Spinal cord (tissue), 10 donors: Measurements from ENCODE around the gene TBX1. TPM values are rescaled to one million over a fixed set of nuclear protein-coding genes. Genes with fewer than 3 reads are reported as not detected.

ENCODE experiments used
- DNase-seq, 6 donors: peaks; one replicate each; pipeline versions ENCODE4 v3.0.0 to v3.0.0-alpha.2; 2013 to 2015; ENCODE audit warnings: low spot score in 6 of 6, low read depth in 4 of 6
- H3K27ac ChIP-seq: one replicate; pipeline ENCODE4 v1.5.1; 2013; ENCODE audit warnings: low read depth, low read length, control low read depth
- H3K27me3 ChIP-seq: one replicate; pipeline ENCODE4 v1.6.1; 2013; ENCODE audit warnings: low read length; ENCODE audit not compliant: control insufficient read depth, insufficient read depth
- H3K36me3 ChIP-seq: one replicate; pipeline ENCODE4 v1.6.1; 2013; ENCODE audit warnings: low read length; ENCODE audit not compliant: control insufficient read depth, insufficient read depth
- H3K4me1 ChIP-seq: one replicate; pipeline ENCODE4 v1.6.1; 2013; ENCODE audit warnings: low read length; ENCODE audit not compliant: control insufficient read depth, insufficient read depth
- H3K4me3 ChIP-seq: one replicate; pipeline ENCODE4 v1.5.1; 2013; ENCODE audit warnings: low read depth, low read length, control low read depth
- H3K9me3 ChIP-seq: one replicate; pipeline ENCODE4 v1.6.1; 2013; ENCODE audit warnings: low read length; ENCODE audit not compliant: control insufficient read depth, insufficient read depth
- WGBS: methylation state at CpG from one replicate; pipeline ENCODE4 v1.1.5; 2013; ENCODE audit warnings: missing lambda C conversion rate; ENCODE audit not compliant: insufficient coverage; 5-methylcytosine and 5-hydroxymethylcytosine counted together
- long read RNA-seq, 4 donors: transcript quantifications; one replicate each; lab custom pipeline, GENCODE V29; 2026
- polyA plus RNA-seq, 2 donors: library from polyadenylated mRNA; unstranded; fragments of 120-200 nt; gene quantifications; one replicate each; pipeline ENCODE4 v1.2.1, GENCODE V29; 2013; ENCODE audit not compliant: insufficient read length in 2 of 2
- total RNA-seq, 2 donors: library from RNA; depleted of rRNA in 1 of 2; stranded (reverse); fragments of 120-200 nt in 1 of 2; fragments of >200 nt in 1 of 2; gene quantifications; one replicate each; pipeline versions ENCODE4 v1.2.3 to v1.2.4, GENCODE V29; 2013 to 2014
- donor health status: healthy.

TBX1 gene
- total RNA-seq (1 to 10 TPM in 1 of 2 donors, not detected in 1; 1.3 TPM), polyA plus RNA-seq (under 1 TPM; 0.35 to 0.63 TPM)
- long read RNA-seq, donor 1: 0 reads
- long read RNA-seq, donor 2: 0 reads
- long read RNA-seq, donor 3: 0 reads
- long read RNA-seq, donor 4, partial matches to known transcripts: 7 of 7 reads
- long read RNA-seq, donor 4, other reads (novel, unspliced or antisense): 0 of 7 reads

DNA sequence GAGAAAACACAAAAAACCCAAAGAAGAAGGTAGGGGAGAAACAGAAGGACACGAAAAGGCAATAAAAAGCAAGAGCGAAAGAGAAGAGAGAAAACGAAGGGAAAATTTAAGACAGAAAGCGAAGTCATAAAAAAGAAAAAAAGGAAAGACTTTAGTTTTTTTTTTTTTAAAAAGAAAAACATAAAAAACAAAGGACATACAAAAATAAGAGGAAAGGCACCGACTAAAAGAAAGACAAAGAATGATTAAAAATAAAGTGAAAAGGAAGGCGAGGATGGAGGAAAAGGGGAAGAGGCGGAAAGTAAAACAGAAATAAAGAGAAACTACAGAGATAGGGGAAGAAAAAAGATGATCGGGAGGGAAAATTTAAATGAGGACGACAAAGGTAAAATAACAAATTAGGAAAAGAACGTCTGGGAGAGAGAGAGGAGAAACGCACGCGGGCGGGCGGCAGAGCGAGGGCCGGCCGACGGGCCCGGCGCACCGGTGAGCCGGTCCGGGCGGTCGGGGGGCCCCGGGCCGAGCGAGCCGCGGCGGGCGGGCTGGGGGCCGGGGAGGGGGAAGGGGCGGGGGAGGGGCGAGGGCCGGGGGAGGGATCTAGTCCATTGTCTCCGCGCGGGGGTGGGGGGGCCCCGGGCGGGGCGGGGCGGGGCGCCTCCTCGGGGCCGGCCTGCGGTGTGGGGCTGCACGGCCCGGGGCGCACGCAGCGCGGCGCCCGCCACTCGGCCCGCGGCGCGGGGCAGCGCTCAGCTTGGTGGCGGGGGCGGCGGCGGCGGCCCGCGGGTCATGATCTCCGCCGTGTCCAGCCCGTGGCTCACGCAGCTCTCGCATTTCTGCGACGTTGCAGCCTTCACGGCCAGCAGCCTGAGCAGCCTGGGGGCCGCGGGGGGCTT lies at the start of gene TBX1:
Gene TBX1 (plus strand): TSS at position 721 of the 893 bp plus-strand sequence. CDS start 66 bp downstream, at position 787.
- H3K36me3 ChIP-seq: no peaks in the 10 kb centered on the region
- no peak for DNase-seq
- H3K4me3 ChIP-seq: no peak within 1 kb of the TSS
- no peaks in the 10 kb centered on the region for H3K9me3 ChIP-seq
- peaks cover 88% of the 10 kb centered on the region for H3K27me3 ChIP-seq
- peaks cover 35% of the 10 kb centered on the region for H3K4me1 ChIP-seq
- no peak within 1 kb of the TSS for H3K27ac ChIP-seq
- under 1% methylated on average over 48 of the region's 79 CpGs for WGBS

DNA sequence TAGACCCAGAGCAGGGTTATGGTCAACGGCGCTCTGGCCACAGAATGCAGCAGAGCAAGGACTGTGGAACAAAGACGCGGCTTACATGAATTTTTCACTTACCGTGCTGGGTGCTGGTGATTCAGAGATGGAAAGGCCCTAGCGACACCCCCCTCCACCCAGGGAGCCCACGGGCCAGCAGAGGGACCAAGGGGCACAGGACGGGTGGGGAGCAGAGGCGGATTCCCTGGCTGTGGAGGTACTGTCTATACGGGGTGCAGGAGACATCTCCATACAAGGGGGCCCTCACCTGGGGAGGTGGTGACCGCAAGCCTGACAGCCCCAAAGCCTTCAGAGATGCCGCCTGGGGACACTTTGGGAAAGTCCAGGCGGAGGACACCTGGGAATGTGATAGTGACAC lies 47.3 kb upstream of the TBX1 start:
- no peaks in the 10 kb centered on the region for H3K27me3 ChIP-seq
- H3K36me3 ChIP-seq: peaks cover 20% of the 10 kb centered on the region
- 93% methylated on average over 4 of the region's 13 CpGs for WGBS
- H3K4me1 ChIP-seq: peaks cover 60% of the 10 kb centered on the region
- H3K4me3 ChIP-seq: no peak overlapping the region
- no peaks in the 10 kb centered on the region for H3K9me3 ChIP-seq
- DNase-seq: no peak
- no peak overlapping the region for H3K27ac ChIP-seq

DNA sequence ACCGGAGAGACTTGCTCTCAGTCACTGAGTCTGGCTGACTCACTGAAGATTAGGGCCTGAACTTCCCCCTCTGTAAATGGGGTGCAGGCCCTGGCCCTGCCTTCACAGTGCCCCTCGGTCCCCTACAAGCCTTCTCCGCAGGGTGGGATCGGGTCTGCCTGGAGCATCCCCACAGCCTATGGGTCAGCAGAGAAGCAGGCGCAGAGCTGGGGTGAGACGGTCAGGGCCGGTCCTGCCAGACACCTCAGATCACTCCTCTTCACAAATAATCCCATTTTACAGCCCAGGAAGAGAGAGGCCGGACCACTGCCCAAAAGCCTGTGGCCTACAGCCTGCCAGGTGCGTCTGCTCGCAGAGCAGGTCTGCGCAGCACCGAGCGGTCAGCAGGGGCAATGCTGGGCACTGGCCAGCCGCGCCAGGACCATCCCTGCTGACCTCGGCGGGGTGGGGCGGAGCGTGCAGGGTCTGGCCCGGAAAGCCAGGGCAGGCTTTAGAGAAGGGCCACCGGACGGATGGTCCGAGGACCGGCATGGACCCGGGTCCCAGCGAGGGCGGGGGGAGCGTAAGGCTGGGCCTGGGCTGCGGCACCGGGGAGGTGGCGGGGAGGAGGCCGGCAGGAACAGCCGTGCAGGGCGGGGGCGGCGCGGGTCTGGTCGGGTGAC lies 46.8 kb upstream of the TBX1 start:
- 20% methylated on average over 38 of the region's 38 CpGs for WGBS
- Histone ChIP-seq H3K36me3 (peaks cover 20% of the 10 kb centered on the region), H3K4me3 (peak overlapping the region; percentile 38), H3K27ac (no peak overlapping the region), H3K27me3 (no peaks in the 10 kb centered on the region), H3K9me3 (no peaks in the 10 kb centered on the region), H3K4me1 (peaks cover 64% of the 10 kb centered on the region)
- no peak for DNase-seq

DNA sequence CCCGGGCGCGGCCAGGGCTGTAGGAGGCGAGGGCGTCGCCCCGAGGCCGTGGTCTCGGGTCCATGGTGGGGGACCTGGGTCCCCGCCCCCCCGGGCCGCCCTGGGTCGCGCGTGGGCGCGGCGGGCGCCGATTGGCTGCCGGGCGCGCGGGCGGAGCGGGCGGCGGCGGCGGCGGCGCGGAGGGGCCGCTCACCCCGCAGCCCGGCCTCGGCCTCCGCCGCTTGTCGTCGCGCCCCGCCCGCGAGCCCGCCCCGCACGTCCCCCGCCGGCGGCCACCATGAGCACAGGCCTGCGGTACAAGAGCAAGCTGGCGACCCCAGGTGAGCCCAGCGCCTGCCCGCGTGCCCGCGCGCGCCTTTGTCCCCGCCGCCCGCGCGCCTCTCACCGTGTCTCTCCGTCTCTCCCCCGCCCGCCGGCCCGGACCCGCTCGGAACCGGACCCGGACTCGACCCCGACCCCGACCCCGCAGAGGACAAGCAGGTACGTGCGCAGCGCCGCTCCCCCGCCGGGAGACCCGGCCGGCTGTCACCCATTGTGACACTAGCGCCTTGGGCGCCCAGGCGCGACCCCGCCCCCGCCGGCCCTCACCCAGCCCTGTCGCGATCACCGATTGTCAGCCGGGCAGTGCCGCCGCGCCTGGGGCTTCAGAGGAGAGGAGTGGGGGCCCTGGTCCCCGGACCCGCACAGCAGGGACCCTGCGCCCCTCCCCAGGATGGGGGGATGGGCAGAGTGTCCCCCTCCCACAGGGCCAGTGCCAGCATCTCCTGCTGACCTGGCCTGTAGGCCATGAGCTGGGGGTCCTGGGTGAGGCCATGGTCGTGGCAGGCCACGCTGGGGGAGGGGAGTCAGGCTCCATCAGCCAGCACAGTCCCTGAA lies 46.0 kb upstream of the TBX1 start, which contains the start of gene SEPTIN5:
Gene SEPTIN5 (plus strand): TSS at position 192 of the 876 bp plus-strand sequence. CDS start 86 bp downstream, at position 278.
- under 1% methylated on average over 106 of the region's 106 CpGs for WGBS
- no peak within 1 kb of the TSS for H3K27ac ChIP-seq
- DNase-seq: peak in 2 of 6 donors; percentile 61 to 72

DNA sequence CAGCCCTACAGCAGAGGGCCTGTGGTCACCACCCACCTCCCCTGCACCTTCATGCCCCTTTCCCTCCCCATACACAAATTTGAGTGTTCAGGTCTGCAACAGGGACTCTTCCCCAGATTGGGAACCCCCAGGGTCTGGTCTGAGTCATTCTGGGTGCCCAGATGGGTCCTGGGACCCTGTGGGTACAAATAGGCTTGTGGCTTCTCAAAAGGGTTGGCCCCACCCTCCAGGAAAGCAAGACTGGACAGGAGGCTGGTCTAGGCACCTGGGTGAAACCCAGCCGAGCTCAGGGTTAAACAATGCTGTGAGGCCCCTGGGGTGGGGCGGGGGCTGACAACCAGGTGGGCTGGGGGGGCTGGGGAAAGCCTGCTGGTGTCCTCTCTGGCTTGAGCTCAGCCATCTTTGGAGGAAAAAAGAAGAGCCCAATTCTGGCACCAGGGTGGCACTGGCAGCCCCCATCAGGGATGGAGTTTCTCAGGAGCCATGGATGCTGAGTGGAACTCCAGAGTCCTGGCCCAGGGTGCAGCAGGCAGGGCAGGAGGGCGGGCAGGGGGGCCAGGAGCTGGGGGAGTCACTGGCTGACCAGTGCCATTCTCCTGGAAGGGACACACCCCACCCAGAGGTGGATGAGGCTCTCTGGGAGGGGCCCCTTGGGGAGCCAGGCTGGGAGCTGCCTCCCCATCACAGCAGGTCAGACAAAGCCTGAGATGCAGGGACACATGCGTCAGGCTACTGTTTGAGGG lies 45.2 kb upstream of the TBX1 start:
- Histone ChIP-seq H3K9me3 (no peaks in the 10 kb centered on the region), H3K36me3 (peaks cover 34% of the 10 kb centered on the region), H3K4me1 (peaks cover 59% of the 10 kb centered on the region), H3K27me3 (peaks cover 3% of the 10 kb centered on the region), H3K27ac (no peak overlapping the region), H3K4me3 (peak overlapping the region; percentile 46)
- DNase-seq: no peak
- 81% methylated on average over 4 of the region's 4 CpGs for WGBS

More for the DNA sequence above, 46.0 kb upstream of the TBX1 start, which contains the start of gene SEPTIN5:
- H3K4me3 ChIP-seq: peak within 1 kb of the TSS; percentile 46
- no peaks in the 10 kb centered on the region for H3K27me3 ChIP-seq
- H3K4me1 ChIP-seq: peaks cover 62% of the 10 kb centered on the region
- no peaks in the 10 kb centered on the region for H3K9me3 ChIP-seq
- peaks cover 26% of the 10 kb centered on the region for H3K36me3 ChIP-seq

DNA sequence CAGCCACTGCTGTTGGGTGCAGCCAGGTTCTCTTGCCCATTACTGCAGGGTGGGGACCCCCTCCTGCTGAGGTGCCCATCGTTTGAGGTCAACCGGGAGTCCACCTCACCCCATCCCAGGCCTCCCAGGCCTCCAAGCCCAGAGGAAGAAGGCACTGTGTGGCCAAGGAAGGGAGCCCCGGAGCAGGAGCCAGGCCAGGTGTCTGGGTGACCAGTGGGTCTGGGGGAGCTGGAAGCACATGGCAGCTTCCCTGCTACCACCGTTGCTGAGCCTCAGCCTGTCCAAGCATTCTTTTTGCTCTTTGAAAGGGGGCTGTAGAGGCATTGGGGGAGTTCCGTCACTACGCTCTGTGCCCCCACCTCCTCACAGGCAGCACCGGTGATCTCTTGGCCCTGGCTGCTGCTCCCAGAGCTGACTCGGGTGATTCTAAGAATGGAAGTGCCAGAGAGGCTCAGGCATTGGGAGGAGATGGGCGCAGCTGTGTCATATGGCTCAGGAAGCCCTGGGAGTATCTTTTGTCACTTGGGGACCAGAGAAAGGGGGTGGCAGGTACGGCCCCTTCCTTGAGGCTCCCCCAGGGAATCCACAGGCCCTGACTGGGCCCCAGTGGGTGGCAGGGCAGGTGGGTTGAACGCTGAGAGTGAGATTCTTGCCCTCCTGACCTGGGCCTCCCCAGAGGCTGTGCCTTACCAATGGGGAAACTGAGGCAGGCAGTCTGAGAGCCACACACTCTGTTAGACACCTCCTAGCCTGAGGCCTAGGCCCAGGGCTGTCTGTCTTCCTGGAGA lies 44.3 kb upstream of the TBX1 start:
- Histone ChIP-seq H3K4me3 (no peak overlapping the region), H3K36me3 (peaks cover 43% of the 10 kb centered on the region), H3K4me1 (peaks cover 59% of the 10 kb centered on the region), H3K27me3 (peaks cover 7% of the 10 kb centered on the region), H3K9me3 (no peaks in the 10 kb centered on the region), H3K27ac (no peak overlapping the region)
- WGBS: 59% methylated on average over 9 of the region's 11 CpGs
- no peak for DNase-seq

DNA sequence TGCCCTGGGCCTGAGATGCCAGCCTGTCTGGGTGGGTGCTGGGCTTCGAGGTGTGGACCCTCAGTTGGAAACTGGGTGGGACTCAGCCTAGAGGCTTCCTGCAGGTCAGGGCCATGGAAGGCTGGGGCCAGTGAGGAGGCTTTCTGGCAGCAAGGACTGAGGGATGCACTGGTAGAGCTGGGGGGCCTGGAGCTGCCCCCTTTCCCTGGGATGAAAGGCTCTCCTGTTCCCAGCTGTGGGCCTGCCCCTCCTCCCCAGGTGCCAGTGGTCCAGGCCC lies 43.8 kb upstream of the TBX1 start:
- H3K9me3 ChIP-seq: no peaks in the 10 kb centered on the region
- peaks cover 7% of the 10 kb centered on the region for H3K27me3 ChIP-seq
- no peak for DNase-seq
- H3K27ac ChIP-seq: no peak overlapping the region
- 100% methylated on average over 1 of the region's 1 CpG for WGBS
- H3K4me1 ChIP-seq: peaks cover 64% of the 10 kb centered on the region
- no peak overlapping the region for H3K4me3 ChIP-seq
- H3K36me3 ChIP-seq: peaks cover 48% of the 10 kb centered on the region

DNA sequence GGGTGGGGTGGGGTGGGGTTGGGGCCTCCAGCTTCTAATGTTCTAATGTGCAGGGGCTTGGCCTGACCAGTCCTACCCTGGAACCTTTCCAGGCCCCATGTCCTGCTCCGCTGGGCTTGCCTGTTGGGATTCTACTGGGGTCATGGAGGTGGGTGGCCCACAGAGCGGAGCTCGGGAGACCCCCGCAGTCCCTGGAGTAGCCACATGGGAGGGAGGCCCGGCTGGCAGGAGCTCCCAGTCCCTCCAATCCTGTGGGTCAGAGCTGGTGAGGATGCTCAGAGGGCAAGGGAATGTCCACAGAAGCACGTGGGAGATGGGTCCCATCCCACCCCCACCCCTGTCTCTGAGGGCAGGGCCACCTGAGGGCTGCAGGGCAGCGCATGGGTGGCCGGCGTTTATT lies 43.4 kb upstream of the TBX1 start:
- Histone ChIP-seq H3K36me3 (peaks cover 52% of the 10 kb centered on the region), H3K27ac (no peak overlapping the region), H3K27me3 (peaks cover 8% of the 10 kb centered on the region), H3K9me3 (no peaks in the 10 kb centered on the region), H3K4me1 (peaks cover 67% of the 10 kb centered on the region), H3K4me3 (no peak overlapping the region)
- DNase-seq: no peak
- 79% methylated on average over 6 of the region's 9 CpGs for WGBS
